Measurements from ENCODE around the gene CAPZA3.
A peak's percentile ranks its signal among the peaks of the same experiment; 100 is the strongest.

Gene CAPZA3, protein sequence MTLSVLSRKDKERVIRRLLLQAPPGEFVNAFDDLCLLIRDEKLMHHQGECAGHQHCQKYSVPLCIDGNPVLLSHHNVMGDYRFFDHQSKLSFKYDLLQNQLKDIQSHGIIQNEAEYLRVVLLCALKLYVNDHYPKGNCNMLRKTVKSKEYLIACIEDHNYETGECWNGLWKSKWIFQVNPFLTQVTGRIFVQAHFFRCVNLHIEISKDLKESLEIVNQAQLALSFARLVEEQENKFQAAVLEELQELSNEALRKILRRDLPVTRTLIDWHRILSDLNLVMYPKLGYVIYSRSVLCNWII

DNA sequence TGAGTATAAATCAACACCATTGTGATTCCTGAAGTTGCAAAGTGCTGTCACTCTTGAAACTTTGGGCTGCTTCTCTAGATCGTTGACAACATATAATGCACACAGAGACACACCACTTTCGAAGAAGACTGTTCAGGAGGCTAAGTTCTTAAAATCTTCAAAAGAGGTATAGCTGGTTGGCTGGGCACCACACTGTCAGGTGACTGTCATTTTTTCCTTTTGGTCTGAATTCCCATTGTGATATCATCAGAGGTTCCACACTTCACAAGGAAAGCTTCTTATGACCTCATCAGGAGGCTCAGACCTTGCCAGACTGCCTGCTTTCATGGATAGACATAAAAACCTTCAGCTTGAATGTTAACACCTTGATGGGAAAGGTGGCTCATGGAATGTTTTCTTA is at the start of gene CAPZA3, which contains the start of gene PLCZ1:
Gene CAPZA3, plus strand, starts transcription at position 301 of the 400 bp plus-strand sequence. CDS start 150 bp downstream, outside the sequence.
Gene PLCZ1, minus strand, starts transcription at position 194 of the 400 bp plus-strand sequence. CDS start 641 bp downstream, outside the sequence.
- no peak for DNase-seq

DNA sequence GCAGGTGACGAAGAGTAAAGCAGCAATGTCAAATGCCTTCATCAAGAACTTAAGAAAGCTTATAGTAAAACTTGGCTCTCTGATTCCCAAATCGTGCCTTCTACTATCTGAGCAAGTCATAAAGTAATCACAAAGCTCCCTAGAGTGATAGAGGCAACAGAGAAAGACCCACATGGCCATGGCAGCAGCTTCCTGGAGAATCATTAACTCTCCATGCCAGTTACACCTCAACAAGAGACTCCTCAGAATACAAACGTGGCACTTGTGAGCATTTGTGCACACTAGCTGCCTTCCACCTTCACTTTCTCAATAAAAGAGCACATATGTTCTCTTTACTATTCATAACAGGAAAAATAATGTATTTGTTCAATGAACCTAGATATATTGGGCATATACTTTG is 48.1 kb upstream of the CAPZA3 start:
- no peak for DNase-seq

DNA sequence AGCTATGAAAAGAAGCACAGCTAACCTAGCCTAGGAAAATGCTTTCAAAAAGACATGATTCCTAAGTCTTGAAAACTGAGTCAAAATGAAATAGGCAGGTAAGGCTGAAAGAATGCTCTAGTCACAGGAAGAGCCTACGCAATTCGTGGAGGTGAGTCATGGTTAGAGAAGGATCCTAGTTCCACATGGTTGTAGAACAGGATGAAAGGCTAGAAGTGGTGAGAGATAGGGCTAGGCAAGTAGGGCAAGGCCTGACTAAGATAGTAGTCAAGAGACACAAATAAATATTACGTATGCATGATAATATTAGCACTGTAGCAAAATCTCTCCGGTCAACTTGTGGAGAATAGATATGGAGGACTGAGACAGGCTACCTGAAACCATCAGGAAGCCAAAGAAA is 47.3 kb upstream of the CAPZA3 start:
- DNase-seq, result peak; percentile 87

DNA sequence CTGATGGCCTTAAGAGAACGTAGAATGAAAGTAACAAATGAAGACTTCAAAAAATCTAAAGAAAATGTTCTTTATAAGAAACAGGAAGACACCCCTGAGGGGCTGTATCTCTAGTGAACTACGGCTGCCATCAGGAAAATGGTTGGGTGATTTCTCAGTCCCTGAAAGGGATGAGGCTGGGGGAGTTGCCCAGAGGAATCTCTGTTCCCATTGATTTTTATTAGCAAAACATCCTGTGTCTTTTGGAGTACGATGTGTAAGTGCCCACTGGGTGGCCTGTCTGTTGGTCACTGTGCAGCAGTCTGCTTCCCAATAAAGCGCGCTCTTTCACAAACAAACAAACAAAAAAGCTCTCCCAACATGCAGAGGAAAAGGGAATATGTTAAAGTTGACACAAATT is 43.9 kb upstream of the CAPZA3 start:
- DNase-seq, result peak; percentile 36

DNA sequence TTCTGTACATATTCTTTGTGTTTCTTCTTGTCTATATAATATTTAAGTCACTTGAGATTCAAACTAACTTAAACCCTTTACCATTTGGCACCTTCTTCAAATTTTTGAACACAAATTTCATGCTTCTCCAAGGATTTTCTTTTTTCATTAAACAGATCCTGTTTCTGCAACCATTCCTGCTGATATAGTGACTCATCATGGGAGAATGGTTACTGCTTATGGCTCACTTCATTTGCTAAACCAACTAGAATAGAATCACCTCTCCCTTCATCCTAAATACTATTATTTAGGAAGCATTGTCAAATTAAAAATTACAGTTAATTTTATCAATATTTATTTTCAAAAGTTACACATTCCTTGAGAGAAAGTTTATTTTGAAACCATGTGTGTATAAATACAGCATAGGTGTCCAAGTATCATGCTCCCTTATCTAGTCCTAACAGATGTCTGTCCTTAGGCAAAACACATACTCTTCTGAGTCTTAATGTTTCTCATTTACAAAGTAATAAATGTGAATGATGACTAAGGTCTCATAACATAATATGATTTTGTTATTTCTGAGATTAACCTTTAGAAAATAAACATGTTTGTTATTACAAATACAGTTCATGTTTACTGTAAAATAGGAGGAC is 40.8 kb upstream of the CAPZA3 start:
- DNase-seq, result peak; percentile 64

DNA sequence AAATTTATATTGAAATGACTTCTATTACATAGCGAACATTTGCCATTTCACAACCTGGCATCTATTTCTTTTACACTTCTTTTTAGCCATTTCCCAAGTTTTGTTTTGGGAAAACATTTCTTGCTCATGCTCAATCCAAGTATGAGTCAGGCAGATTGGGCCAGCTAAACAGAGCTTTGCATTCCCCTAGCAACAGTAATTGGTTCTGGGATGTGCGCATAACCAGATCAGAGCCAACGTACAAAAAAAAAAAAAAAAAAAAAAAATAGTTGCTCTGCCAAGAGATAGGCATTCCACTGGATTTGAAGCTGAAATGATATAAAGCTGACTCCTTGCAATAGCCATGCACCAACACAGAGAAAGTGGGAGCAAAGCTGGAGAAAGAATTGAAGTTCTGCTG is 37.6 kb upstream of the CAPZA3 start:
- DNase-seq, result peak; percentile 4

DNA sequence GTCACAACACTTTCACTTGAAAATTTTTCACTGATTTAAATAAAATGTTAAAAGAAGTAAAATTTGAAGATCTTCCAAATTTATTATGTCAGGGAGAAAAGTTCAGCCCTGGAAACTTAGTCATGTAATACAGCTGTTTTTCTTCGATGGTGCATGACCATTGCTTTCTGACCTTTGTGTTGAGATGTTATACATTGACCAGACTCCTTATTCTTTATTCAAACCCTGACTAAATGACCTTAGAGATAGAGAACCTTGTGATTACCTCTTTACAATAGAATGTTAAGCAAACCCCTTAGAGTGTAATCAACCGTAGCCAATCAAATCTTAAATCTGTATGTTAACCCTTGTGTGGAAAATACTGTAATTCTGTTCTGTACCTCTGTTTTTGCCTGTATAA is 34.6 kb upstream of the CAPZA3 start:
- DNase-seq, result peak; percentile 75

DNA sequence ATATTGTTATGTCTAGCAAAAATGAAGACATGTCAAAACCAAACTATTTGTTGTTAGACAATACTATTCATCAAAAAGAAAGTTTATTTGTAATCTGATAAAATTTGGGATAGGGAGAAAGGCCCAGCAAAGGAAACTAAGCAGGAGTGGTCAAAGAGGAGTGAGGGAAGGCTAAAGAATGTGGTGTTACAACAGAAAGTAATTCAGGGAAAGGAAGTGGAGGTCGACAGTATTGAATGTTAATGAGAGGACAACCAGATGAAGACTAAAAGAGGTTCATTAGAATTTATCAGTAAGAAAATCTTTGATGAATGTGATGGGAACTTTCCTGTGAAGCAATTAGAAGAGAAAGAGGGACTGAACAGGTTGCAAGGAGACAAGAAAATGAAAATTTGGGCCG is 34.0 kb upstream of the CAPZA3 start:
- DNase-seq, result peak; percentile 28

DNA sequence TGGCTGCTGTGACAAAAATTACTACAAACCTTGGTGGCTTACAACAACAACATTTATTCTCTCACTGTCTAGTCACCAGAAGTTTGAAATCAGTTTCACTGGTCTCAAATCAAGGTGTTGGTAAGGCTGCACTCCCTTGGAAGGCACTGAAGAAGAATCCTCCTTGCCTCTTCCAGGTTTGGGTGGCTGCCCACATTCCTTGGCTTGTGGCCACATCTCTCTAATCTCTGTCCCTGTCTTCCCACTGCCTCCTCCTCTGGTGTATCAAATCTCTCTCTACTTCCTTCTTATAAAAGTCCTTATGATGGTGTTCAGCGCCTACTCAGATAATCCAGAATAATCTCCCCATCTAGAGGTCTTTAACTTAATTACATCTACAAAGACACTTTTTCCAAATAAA is 31.1 kb upstream of the CAPZA3 start:
- DNase-seq, result no peak

DNA sequence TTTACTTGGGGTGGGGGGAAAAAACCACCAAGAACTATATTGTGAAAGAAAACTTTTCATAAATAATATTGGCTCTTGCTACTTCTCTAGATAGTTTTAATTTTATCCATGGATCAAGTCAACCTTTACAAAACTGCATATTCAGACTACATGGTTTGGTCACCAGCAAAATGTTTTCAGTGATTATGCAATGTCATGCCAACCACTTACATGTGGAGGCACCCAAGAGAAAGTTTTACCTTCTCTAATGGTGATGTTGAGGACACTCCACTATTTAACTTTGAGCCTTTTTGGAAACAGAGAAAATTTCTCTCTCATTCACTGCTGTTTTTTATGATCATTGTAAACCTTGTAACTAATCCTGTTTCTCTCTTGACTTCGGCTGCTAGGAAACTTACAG is 21.7 kb upstream of the CAPZA3 start:
- no peak for DNase-seq

DNA sequence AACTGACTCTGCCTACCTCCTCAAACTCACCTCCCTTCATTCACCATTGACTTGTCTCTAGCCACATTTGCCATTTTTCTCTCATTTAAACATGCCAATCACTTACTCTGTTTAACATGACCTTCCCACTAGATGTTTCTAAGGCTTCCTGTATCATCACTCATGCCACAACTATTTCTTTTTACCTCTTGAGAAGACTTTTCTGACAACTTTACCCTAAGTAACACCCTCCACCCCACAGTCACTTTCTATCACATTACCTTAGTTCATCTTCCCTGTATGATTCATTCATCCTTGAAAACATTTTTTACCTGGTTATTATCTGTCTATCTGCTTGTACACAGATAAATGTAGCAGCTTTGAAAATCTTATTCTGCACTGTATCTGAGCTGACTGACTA is 19.5 kb upstream of the CAPZA3 start:
- peak; percentile 2 for DNase-seq

DNA sequence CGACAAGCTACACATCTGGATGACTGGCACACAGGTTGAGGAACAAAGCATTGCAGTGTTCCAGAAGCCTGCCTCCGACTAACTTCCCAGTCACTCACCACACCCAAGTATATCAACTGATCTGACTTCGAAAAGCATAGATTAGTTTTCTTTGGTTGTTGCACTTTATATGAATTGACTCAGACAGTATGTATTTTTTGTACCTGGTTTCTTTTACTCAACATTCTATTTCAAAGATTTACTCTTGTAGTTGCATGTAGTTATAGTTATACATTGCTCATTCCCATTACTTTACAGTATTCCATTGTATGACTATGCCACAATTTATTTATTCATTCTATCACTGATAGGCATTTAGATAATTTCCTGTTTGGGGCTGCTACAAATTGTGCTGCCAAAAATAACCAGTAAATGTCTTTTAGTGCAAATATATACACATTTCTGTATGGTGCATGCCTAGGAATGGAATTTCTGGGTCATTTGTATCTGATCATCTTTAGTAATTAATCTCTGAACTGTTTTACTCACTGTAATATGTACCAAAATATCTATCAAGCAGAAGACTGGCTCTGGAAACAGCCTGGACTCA is 17.9 kb upstream of the CAPZA3 start:
- no peak for DNase-seq

DNA sequence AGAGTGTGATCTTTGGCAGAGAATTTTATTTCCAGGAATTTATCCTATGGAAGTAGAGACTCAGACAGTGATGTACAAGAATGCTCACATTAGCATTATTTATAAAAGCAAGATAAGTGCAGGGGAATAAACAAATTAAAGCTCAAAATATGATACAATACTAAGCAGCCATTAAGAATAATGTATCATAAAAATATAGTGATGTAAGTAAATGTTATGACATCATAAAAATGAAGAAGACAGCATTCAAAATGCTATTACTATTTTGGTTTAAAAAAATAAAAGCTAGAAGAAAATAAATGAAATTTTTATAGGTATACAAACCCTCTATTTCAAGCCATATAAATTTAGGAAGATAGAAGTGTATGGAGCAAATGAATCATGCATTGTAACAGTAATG is 17.2 kb upstream of the CAPZA3 start:
- DNase-seq, result no peak

DNA sequence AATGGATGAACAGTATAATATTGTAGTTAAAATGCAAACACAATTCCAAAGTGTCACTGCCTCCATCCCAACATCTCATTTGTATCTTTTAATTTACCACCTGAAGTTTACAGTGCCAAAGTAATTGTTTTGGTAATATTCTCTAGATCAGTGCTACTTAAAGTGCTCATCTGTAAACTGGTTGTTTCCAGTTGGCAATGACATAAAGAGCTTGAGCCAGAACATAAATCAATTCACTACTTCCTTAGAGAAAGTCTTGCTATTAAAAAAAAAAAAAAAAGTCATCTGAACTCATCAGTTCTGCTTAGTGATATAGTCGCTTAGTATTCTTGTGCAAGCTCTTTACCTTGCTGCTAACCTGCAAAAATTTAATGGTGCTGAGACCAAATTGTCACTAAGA is 16.5 kb upstream of the CAPZA3 start:
- no peak for DNase-seq

DNA sequence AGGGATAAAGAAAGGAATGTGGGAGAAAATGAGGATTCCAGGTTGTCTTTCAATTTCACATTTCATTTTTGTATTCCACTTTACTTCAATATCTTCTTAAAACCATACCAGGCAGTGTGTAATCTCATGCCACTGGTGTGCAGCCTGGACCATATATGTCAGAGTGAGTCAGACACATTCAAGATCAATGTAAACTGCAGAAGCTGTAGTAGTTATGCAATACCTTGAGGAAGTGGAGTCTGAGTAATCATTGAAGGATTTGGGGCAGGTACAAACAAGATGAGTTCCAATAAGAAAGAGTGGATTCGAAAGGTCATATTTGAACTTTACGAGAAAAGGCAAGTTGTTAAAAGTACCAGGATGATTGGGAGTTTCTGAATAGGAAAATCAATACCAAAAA is 14.2 kb upstream of the CAPZA3 start:
- DNase-seq, result no peak

DNA sequence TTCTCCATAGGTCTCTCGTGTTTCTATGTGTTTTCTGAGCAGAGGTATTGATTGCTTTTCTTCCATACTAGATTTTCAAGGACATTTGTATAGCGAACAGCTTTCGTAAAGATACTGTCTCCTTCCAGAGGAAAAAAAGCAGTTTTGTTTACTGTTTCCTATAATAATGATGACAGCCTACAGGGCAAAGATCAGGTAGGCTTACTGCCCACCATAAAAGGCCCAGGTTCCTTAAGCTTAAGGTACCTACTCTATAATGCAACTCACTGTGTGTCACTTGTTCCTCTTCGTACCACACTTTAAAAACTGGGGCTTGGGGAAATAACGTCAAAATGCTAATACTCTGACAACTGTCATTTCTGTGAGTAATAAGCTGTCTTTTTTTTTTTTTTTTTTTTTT is 6.8 kb upstream of the CAPZA3 start:
- DNase-seq, result no peak

DNA sequence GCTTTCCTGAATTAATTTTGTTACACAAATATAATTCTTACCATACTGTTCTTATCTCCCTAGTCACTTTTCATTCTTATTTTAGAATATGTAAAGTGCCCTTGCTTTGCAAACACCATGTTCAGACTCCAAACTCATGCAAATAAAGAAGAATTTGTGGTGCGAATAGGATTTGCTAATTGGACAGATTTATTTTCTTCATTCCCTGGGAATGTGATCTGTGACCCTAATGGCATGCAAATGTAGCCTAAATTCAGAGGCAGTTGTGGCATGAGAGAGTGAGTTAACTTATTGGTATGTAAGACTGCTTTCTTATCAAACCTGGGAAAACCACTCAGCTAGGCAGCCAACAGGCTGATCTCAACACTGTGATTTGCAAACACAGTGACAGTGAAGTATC is 10.0 kb downstream of the CAPZA3 start:
- peak; percentile 83 for DNase-seq

DNA sequence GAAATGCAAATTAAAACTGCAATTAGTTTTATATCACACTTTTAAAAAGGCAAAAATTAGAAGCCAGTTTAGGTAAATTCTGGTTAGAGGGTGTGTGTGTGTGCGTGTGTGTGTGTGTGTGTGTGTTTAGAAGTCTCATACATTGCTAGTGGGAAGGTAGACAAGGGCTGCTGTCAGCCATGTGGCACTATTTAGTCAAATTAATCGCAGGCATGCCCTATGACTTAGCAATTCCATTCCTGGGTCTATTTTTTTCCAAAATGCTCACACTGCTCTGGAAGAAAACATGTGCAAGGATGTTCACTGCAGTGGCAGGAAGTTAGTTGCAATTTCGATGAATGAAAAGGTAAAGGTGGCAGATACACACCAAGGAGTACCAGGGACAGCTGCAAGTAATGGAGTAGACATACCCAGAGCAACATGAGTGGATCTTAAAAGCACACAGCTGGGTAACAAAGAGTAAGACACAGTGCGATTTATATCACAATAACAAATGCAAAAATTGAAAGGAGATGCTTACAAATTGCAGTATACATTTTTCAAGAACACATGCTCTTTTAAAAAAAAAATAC is 11.6 kb downstream of the CAPZA3 start:
- no peak for DNase-seq

DNA sequence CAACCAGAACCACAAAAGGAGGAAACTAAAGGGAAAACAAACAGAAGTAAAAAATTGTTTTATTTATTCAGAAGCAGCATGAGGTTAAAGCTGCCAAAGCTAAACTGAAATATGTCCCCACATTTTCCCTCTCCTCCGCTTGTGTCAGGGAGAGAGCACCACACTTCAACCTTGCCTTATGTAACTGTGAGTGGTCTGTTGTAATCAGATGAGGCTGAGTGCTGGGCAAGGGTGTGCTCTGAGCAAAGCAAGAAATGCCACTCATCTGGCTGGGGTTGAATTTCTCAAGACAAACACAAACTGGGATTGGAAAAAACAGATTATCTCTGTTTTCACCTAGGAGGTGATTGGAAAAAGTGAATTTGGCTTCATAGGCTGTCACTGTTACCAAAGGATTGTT is 12.2 kb downstream of the CAPZA3 start:
- DNase-seq, result no peak

DNA sequence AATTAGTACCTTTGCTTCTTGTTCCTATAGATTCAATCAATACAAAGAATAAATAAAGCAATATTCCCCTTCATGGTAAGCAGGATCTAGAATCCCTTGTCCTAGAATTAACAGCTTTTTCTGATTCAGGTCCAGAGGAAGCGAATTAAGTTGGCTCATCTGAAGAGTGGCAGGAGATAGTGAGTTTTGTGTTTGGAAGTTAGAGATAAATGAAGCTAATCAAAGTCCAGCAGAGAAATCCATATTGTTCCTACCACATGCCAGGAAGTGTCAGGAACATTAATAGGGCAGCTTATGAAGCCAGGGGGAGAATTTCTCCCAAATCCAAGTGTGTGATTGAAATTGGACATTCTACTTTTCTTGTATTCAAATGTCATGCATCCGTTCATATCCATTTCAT is 13.9 kb downstream of the CAPZA3 start:
- no peak for DNase-seq

DNA sequence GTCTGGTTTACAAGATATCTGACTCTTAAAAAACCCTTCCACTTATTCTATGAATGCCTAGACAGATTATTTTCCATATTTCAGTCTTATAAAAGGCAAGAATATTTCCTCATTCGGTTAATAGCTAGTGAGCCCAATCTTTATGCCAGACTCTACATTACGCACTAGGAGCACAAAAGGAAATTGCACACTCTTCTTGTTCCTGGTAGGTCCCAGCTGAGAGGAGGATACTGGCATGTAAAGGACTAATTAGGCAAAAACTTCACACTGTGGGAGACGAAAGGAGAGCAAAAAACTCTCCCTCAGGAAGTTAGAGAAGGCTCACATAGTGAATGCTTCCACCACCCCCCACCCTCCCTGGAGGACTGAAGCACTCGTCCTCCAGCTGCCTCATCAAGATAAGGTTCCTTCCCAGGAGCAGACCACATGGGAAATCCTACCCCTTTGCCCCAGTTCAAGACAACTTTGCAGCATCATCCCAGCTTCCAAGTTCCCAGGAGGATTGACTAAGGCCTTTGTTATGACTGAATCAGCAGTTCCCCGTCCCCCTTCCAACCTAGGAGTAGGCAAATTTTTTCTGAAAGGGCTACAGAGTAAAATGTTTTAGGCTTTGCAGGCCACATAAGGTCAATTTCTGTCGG is 14.5 kb downstream of the CAPZA3 start:
- DNase-seq, result peak; percentile 7

DNA sequence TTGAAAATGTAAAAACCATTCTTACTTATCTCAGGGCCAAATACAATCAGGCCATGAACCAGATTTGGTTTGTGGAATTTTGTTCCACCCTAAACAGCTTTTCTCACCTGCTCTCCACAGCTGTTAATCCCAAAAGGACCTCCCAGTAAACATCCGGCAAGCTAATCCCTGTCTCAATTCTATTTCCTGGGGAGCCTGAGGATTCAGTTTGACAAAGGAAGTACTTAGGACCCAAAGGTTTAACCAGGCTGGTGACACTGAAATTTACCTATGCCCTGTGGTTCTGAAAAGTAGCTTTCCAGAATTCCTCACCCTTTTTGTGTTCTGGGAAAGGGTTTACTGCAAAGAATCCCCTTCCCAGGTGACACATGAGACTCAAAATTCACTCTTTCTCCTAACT is 15.0 kb downstream of the CAPZA3 start:
- no peak for DNase-seq

DNA sequence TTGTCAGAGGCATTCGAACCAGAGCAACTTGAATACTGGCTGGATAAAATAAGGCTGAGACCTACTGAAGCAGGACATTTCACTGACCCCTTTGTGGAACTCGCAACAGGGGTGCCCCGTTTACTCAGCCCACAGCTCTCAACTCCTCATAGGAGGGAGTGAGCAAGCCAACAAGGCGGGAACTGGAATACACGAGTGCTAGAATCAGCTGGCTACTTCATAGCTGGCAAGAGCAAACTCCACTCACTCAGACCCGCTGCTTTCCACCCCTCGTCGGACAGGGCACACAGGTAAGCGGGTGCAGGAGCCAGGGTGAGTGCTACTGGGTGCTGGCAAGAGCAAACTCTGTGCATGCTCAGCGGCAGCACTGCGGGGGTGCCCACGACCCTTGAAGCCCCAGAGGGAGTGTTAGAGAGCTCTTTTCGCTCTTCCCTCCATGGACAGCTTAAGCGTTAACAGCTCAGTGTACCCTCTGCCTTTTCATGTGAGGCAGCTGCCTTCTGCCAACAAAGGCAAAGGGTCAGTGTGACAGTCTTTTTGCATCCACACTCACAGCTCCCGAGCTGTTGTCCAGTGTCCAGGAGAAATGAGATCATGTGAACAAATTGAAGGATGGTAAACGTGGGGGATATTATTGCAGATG is 15.7 kb downstream of the CAPZA3 start:
- no peak for DNase-seq

Measured in kidney glomerular epithelial cell (primary cell).